ENCODE measurements around the gene TRA2B. TPM values are rescaled to one million over a fixed set of nuclear protein-coding genes. Genes with fewer than 3 reads are reported as not detected.

Gene TRA2B
- total RNA-seq, 1 experiment from 2014 or later = 236 TPM

DNA sequence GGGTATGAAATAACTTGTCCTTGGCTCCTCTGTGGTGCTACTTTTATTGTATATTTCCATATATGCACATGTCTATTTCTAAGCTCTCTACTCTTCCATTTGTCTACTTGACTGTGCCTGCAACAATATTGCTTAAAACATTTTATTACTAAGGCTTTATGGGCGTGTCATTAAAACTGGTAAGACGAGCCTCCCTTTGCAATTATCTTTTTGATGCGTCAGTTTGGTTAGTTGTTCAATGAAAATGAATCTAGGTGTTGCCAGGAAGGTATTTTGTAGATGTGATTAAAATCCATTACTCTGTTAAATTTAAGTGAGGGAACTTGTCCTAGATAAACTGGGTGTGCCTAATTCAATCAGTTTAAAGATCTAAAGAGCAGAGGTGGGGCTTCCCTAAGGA lies 12.9 kb upstream of the TRA2B start (continued):
- TF ChIP-seq ZNF532 (CRISPR knock-in tag; IDR thresholded peaks at IDR 0.05; ENCODE audit: borderline replicate concordance) (no peak), KAT7 (CRISPR knock-in tag; IDR thresholded peaks at IDR 0.05; ENCODE audit: borderline replicate concordance) (no peak)

DNA sequence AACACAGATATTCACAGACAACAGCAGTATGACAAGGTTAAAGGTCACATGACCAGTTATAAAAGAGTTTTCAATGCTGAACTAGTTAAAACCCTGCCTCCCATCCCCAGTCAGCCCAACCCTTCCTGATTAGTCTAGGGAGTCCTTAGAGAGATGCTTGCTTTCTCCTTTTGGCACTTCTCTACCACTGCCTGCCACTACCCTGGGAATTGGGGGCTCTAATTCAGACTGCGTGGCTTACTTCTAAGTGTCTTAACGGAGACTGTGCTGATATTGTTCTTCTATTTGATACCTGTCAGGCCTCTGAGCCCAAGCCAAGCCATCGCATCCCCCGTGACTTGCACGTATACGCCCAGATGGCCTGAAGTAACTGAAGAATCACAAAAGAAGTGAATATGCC lies 11.7 kb upstream of the TRA2B start:
- no peak for DNase-seq (ENCODE audit: low spot score)
- ChIA-PET POLR2A (no interaction called here), CTCF (interaction anchor here (0.7 kb wide), 1 partner anchor 328 kb away, joined by 3 read pairs; no protein-coding TSS in a partner anchor)
- Mint-ChIP-seq H3K27ac (no peak overlapping the region), H3K9me3 (no peaks in the 10 kb centered on the region), H3K27me3 (ENCODE audit: low read depth) (no peaks in the 10 kb centered on the region), H3K36me3 (no peaks in the 10 kb centered on the region), H3K4me1 (peaks cover 13% of the 10 kb centered on the region), H3K4me3 (no peak overlapping the region)
- no peak; the same call in 1 of the 2 replicates for ATAC-seq
- no peak for TF ChIP-seq ERG (CRISPR knock-in tag; IDR thresholded peaks at IDR 0.05)
- TF ChIP-seq NFYB (CRISPR knock-in tag; conservative IDR thresholded peaks at IDR 0.05; ENCODE audit: low read depth) = no peak
- no peak for TF ChIP-seq ZNF671 (CRISPR knock-in tag; IDR thresholded peaks at IDR 0.05)
- TF ChIP-seq CBFB (CRISPR knock-in tag; IDR thresholded peaks at IDR 0.05; ENCODE audit: low read depth) = no peak

- TF ChIP-seq USF2 (CRISPR knock-in tag; IDR thresholded peaks at IDR 0.05) (peak; percentile 41; the same call in 1 of the 2 replicates), GABPB1 (CRISPR knock-in tag; IDR thresholded peaks at IDR 0.05) (no peak)
- Mint-ChIP-seq H3K4me3 (no peak overlapping the region), H3K27me3 (ENCODE audit: low read depth) (no peaks in the 10 kb centered on the region), H3K4me1 (peaks cover 15% of the 10 kb centered on the region), H3K9me3 (no peaks in the 10 kb centered on the region), H3K27ac (no peak overlapping the region), H3K36me3 (no peaks in the 10 kb centered on the region)
- CTCF ChIA-PET = no interaction called here
- no peak for DNase-seq (ENCODE audit: low spot score)
- POLR2A ChIA-PET = no interaction called here
- no peak for ATAC-seq
These were observed 10.5 kb upstream of the TRA2B start for GRCh38 chr3:185948292-185948691.

GRCh38 chr3:185943760-185944106 lies 5.9 kb upstream of the TRA2B start:
- Mint-ChIP-seq H3K9me3 (no peaks in the 10 kb centered on the region), H3K36me3 (no peaks in the 10 kb centered on the region), H3K4me3 (no peak overlapping the region), H3K27me3 (ENCODE audit: low read depth) (peaks cover 9% of the 10 kb centered on the region), H3K4me1 (peaks cover 7% of the 10 kb centered on the region), H3K27ac (no peak overlapping the region)
- CTCF ChIA-PET = interaction anchor here (0.5 to 3.5 kb wide), 114 partner anchors 10 to 804 kb away, joined by 3 to 113 read pairs (median 4); partner anchors contain the start of genes ETV5, IGF2BP2 and SENP2
- POLR2A ChIA-PET = interaction anchor here (0.7 to 1.4 kb wide), 3 partner anchors 9 to 16 kb away, joined by 4 to 9 read pairs (median 6); no protein-coding TSS in a partner anchor
- no peak for DNase-seq (ENCODE audit: low spot score)
- ATAC-seq = peak; percentile 12
- TF ChIP-seq, protein P1, sequence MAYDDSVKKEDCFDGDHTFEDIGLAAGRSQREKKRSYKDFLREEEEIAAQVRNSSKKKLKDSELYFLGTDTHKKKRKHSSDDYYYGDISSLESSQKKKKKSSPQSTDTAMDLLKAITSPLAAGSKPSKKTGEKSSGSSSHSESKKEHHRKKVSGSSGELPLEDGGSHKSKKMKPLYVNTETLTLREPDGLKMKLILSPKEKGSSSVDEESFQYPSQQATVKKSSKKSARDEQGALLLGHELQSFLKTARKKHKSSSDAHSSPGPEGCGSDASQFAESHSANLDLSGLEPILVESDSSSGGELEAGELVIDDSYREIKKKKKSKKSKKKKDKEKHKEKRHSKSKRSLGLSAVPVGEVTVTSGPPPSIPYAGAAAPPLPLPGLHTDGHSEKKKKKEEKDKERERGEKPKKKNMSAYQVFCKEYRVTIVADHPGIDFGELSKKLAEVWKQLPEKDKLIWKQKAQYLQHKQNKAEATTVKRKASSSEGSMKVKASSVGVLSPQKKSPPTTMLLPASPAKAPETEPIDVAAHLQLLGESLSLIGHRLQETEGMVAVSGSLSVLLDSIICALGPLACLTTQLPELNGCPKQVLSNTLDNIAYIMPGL (CRISPR knock-in tag; IDR thresholded peaks at IDR 0.05) = no peak
- TF ChIP-seq OVOL2 (CRISPR knock-in tag; IDR thresholded peaks at IDR 0.05; ENCODE audit: borderline replicate concordance) (no peak), GABPB1 (CRISPR knock-in tag; IDR thresholded peaks at IDR 0.05) (no peak), ZNF317 (CRISPR knock-in tag; IDR thresholded peaks at IDR 0.05; ENCODE audit: borderline replicate concordance, low read depth) (no peak), PRDM15 (CRISPR knock-in tag; IDR thresholded peaks at IDR 0.05) (no peak), ERG (CRISPR knock-in tag; IDR thresholded peaks at IDR 0.05) (no peak), MAX (CRISPR knock-in tag; IDR thresholded peaks at IDR 0.05) (no peak), NFE2L1 (CRISPR knock-in tag; IDR thresholded peaks at IDR 0.05) (no peak), TEAD1 (CRISPR knock-in tag; IDR thresholded peaks at IDR 0.05) (no peak)
- TF ChIP-seq, protein P2, sequence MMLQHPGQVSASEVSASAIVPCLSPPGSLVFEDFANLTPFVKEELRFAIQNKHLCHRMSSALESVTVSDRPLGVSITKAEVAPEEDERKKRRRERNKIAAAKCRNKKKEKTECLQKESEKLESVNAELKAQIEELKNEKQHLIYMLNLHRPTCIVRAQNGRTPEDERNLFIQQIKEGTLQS (CRISPR knock-in tag; conservative IDR thresholded peaks at IDR 0.05) = no peak
